ENCODE data around the gene SF3A1. TPM values are rescaled to one million over a fixed set of nuclear protein-coding genes. Genes with fewer than 3 reads are reported as not detected.
A peak's percentile ranks its signal among the peaks of the same experiment; 100 is the strongest.
"Not testable (repeated sequence)": the region's sequence is repeated elsewhere in the genome, so short reads cannot be mapped to it uniquely, and the experiment has no call there.

Gene SF3A1, protein sequence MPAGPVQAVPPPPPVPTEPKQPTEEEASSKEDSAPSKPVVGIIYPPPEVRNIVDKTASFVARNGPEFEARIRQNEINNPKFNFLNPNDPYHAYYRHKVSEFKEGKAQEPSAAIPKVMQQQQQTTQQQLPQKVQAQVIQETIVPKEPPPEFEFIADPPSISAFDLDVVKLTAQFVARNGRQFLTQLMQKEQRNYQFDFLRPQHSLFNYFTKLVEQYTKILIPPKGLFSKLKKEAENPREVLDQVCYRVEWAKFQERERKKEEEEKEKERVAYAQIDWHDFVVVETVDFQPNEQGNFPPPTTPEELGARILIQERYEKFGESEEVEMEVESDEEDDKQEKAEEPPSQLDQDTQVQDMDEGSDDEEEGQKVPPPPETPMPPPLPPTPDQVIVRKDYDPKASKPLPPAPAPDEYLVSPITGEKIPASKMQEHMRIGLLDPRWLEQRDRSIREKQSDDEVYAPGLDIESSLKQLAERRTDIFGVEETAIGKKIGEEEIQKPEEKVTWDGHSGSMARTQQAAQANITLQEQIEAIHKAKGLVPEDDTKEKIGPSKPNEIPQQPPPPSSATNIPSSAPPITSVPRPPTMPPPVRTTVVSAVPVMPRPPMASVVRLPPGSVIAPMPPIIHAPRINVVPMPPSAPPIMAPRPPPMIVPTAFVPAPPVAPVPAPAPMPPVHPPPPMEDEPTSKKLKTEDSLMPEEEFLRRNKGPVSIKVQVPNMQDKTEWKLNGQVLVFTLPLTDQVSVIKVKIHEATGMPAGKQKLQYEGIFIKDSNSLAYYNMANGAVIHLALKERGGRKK
- 100 to 1,000 TPM; 141 to 175 (median 162) TPM for polyA plus RNA-seq (ENCODE audit: insufficient read length in 4 of 4)

GRCh38 chr22:30356449-30357235, at the start of gene SF3A1, which contains the start of gene CCDC157:
SF3A1 (minus strand) TSS chr22:30356894; CDS start chr22:30356792, 102 bp downstream.
CCDC157 (plus strand) TSS chr22:30357007; CDS start chr22:30366001, 8,994 bp downstream.
- DNase-seq (ENCODE audit: low read depth in 4 of 4, low spot score in 3 of 4): peak; percentile 78 to 92 (median 84)

DNA sequence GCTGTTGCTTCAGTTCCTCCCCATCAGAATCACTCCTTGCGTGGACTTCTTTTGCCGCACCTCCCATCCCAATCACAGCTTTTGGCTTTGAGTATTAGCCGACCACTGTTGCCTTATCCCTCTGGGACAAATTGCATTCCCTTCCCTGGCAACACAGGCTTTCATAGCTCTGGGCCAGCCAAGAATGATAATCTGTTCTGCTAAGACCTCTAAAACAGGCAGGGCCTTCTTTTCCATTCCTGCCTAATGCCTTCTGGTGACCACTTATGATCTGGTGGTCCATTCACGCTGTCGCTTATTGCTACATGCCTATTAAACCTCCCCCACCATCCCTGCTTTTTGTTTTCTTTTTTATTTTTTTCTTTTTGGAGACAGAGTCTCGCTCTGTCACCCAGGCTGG, 49.7 kb upstream of the SF3A1 start:
- no peak for DNase-seq (ENCODE audit: low read depth in 4 of 4, low spot score in 3 of 4)

DNA sequence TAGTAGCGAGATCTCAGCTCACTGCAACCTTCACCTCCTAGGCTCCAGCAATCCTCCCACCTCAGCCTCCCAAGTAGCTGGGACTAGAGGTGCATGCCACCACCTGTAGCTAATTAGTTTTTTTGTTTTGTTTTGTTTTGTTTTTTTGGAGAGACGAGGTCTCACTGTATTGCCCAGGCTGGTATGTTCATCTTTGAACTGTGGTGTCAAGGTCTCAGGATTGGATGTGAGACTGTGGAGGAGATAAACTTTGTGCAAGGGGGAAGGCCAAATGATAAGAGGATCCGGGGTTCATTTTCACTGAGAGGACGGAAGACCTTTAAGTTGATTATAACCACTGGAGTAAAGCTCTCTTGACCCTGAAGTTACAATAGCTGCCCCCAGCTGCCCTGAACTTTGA, 49.0 kb upstream of the SF3A1 start:
- DNase-seq (ENCODE audit: low read depth in 4 of 4, low spot score in 3 of 4): no peak

- no peak for DNase-seq (ENCODE audit: low read depth in 4 of 4, low spot score in 3 of 4)
Measured at GRCh38 chr22:30404307-30404706, 47.6 kb upstream of the SF3A1 start.

GRCh38 chr22:30402766-30403104, 46.0 kb upstream of the SF3A1 start:
- DNase-seq (ENCODE audit: low read depth in 4 of 4, low spot score in 3 of 4): not testable (repeated sequence)

DNA sequence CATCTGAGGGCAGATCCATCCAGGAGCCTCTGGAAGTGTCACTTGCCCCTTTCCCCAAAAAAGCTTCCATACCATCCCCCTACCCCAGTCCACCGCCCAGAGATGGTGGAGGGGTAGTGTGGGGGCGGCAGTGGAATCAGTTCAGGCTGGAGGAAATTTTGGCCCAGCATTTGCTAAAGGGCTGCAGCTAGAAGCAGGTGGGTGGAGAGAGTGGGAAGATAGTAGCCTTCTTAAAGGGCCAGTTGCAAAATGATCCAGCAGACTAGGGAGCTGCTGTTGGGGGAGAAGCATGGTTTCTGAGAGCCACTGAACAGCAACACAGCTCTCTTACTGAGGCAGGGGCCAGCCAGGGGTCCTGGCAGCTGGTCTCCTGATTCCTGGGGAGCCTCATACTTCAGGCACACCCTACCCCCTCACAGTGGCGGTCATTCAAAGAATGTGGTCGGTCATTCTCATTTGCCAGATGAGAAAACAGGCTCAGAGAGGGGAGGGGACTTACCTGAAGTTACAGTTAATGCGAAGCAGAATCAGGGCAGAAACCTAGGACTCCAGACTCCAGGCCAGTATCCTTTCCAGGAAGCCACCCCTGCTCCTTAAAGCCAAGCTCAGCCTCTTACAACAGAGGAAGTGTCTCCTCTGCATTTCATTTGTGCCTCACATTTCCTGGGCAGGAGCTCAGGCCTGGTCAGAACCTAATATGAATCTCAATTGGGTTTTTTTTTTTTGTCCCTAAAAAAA, 45.5 kb upstream of the SF3A1 start:
- DNase-seq (ENCODE audit: low read depth in 4 of 4, low spot score in 3 of 4): no peak

DNA sequence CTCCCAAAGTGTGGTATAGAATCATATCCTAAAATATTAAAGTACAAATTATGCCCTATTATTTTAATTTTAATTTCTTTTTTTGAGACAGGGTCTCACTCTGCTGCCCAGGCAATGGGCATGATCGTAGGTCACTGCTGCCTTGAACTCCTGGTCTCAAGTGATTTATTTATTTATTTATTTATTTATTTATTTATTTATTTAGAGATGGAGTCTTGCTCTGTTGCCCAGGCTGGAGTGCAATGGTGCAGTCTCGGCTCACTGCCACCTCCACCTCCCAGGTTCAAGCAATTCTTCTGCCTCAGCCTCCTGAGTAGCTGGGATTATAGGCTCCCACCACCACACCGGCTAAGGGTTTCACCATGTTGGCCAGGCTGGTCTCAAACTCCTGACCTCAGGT, 44.3 kb upstream of the SF3A1 start:
- not testable (repeated sequence) for DNase-seq (ENCODE audit: low read depth in 4 of 4, low spot score in 3 of 4)

DNA sequence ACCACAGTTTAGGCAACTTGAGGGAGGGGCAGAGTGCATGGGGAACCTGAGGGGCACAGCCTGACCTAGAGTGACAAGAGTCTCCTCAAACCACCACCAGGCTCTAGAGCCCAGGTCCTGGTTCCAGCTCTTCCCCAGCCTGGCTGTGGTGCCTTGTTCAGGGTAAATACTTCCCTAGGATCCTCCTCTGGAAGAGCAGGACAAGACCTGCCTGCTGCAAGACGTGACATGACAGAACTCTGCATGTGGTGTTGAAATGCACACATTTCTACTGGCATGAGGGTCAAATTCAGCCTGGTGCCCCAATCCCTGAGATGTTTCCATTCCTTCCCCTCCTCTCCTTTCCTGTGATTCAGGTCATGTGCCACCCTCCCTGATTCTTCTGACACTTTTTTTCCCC, 43.5 kb upstream of the SF3A1 start:
- DNase-seq (ENCODE audit: low read depth in 4 of 4, low spot score in 3 of 4): no peak

DNA sequence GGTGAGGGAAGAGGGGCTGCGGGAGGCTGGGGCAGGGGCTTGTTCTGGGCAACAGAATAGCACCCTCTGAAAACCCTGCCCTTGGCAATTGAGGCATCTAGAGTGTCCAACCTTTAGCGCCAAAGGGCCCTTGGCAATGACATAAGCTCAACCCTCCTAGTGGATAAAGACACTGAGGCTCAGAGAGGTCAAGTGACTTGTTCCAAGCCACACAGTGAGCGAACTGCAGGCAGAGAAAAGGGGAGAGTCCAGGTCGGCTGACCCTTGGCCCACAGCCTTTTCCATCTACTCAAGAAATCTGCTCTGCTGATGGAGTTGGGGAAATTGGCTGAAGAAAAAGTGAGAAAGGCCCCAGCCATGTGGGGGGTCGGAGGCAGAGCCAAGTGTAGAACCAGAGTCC, 43.0 kb upstream of the SF3A1 start:
- DNase-seq (ENCODE audit: low read depth in 4 of 4, low spot score in 3 of 4): no peak

GRCh38 chr22:30398685-30399680, 42.3 kb upstream of the SF3A1 start:
- no peak for DNase-seq (ENCODE audit: low read depth in 4 of 4, low spot score in 3 of 4)

GRCh38 chr22:30397656-30398635, 41.3 kb upstream of the SF3A1 start:
- DNase-seq (ENCODE audit: low read depth in 4 of 4, low spot score in 3 of 4): no peak

GRCh38 chr22:30396871-30397655, 40.4 kb upstream of the SF3A1 start, which contains the start of gene SEC14L2:
SEC14L2 (plus strand) TSS chr22:30397018; CDS start chr22:30397117, 99 bp downstream.
- DNase-seq (ENCODE audit: low read depth in 4 of 4, low spot score in 3 of 4): no peak

DNA sequence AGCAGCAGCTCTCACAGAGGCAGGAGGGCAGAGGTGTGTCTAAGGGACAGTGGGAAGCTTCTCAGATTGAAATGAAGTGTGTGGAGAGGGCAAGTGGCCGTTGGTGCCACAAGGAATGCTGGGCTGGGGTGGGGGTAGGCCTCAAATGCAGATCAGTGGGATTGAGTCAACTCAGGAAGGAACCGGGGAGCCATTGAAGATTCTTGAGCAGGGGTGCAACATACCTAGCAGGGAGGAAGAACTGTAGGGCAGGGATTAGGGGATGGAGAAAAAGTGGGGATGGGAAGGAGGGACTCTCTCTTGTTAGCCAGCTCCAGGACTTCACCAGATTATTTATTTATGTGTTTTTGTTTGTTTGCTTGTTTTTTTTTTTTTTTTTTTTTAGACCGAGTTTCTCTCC, 37.2 kb upstream of the SF3A1 start:
- DNase-seq (ENCODE audit: low read depth in 4 of 4, low spot score in 3 of 4): no peak

DNA sequence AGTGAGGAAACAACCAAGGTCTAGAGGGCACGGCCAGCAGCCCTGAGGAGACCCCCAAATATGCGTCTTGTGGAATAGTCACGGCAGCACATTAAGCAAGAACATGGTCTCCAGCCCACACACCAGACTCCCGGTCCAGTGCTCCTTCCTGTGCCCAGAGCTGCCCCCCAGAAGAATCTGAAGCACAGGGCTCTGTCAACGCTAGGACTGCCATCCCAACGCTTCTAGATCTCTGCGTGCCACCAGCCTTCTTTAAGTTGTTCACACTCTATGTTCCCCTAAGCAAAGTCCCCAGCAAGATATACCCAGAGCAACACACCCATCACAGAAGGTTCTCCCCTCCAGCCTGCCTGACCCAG, 36.6 kb upstream of the SF3A1 start:
- no peak for DNase-seq (ENCODE audit: low read depth in 4 of 4, low spot score in 3 of 4)

DNA sequence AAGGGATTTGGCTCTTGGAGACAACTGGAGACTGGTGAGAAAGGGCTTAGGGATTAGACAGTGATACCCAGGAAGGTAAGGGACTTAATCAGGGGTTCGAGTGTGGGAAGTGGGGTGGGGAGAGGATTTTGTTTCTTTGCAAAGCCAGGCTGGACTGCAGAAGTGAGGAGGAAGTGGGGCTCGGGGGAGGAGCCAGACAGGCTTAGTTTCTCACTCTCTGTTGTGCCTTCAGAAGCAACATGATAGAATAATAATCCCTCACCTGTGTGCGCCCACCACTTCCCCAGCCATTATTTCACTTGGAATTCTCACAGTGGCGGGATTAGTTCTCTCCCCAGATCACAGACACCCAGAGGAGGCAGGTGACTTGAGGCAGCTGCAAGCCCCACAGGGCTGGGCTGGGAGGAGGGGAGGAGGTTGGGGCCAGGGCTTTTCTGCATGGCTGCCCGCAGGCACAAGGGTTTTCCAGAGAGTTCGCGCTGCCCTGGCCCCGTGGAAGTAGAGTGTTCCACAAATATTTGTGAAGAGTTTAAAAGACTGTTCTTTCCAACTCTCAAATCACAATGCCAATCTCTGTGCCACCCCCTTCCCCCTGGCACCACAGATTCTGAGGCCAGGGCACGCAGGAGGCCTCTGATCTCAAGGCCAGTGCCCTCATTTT, 36.1 kb upstream of the SF3A1 start:
- no peak for DNase-seq (ENCODE audit: low read depth in 4 of 4, low spot score in 3 of 4)

GRCh38 chr22:30390974-30391691, 34.4 kb upstream of the SF3A1 start:
- DNase-seq (ENCODE audit: low read depth in 4 of 4, low spot score in 3 of 4): no peak
